ENCODE results near the gene SIGLEC1.
A peak's percentile ranks its signal among the peaks of the same experiment; 100 is the strongest.

DNA sequence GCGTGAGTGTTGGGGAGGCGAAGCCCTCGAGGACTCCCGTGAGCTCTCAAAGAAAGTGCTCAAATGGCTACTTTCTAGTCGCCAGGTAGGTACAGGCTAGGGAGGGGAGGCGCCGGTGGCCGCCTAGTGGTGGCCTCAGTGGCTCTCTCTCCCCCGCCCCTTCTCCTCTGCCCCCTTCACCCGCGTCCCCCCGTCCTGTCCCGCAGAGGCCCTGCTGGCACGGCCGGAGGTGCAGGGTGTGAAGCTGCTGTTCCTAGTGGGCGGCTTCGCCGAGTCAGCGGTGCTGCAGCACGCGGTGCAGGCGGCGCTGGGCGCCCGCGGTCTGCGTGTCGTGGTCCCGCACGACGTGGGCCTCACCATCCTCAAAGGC, 38.9 kb upstream of the SIGLEC1 start:
- TF ChIP-seq EZH2 (IDR thresholded peaks at IDR 0.05; ENCODE audit: borderline replicate concordance, low read depth, low read length, severe bottlenecking) (no peak), POLR2A (IDR thresholded peaks at IDR 0.05; ENCODE audit: low read depth, low read length) (no peak), GATA2 (IDR thresholded peaks at IDR 0.05; ENCODE audit: insufficient read depth, insufficient read length, low read depth, low read length) (no peak), POLR2AphosphoS5 (IDR thresholded peaks at IDR 0.05; ENCODE audit: insufficient read depth, low read depth, low read length) (no peak), FOS (IDR thresholded peaks at IDR 0.05; ENCODE audit: borderline replicate concordance, insufficient read depth, low read length) (no peak), JUN (IDR thresholded peaks at IDR 0.05; ENCODE audit: borderline replicate concordance, insufficient read depth, insufficient read length, low read depth) (no peak), MYC (IDR thresholded peaks at IDR 0.05; ENCODE audit: low read depth, low read length) (no peak)
- TF ChIP-seq, protein P1, sequence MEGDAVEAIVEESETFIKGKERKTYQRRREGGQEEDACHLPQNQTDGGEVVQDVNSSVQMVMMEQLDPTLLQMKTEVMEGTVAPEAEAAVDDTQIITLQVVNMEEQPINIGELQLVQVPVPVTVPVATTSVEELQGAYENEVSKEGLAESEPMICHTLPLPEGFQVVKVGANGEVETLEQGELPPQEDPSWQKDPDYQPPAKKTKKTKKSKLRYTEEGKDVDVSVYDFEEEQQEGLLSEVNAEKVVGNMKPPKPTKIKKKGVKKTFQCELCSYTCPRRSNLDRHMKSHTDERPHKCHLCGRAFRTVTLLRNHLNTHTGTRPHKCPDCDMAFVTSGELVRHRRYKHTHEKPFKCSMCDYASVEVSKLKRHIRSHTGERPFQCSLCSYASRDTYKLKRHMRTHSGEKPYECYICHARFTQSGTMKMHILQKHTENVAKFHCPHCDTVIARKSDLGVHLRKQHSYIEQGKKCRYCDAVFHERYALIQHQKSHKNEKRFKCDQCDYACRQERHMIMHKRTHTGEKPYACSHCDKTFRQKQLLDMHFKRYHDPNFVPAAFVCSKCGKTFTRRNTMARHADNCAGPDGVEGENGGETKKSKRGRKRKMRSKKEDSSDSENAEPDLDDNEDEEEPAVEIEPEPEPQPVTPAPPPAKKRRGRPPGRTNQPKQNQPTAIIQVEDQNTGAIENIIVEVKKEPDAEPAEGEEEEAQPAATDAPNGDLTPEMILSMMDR (IDR thresholded peaks at IDR 0.05; ENCODE audit: extremely low read depth in 1 of 2, insufficient read depth in 1 of 2, low read depth in 1 of 2, low read length in 2 of 2): peak in 1 of 2 donors; percentile 2
- TF ChIP-seq, protein P2, sequence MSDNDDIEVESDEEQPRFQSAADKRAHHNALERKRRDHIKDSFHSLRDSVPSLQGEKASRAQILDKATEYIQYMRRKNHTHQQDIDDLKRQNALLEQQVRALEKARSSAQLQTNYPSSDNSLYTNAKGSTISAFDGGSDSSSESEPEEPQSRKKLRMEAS (IDR thresholded peaks at IDR 0.05; ENCODE audit: insufficient read depth, insufficient read length): no peak
